Subcutaneous adipose tissue (tissue), 4 donors: ENCODE measurements around the gene TAS1R2. TPM values are rescaled to one million over a fixed set of nuclear protein-coding genes. Genes with fewer than 3 reads are reported as not detected.

Source experiments
- total RNA-seq, 4 donors: library from RNA; depleted of rRNA; stranded (reverse); fragments of >200 nt; gene quantifications; one replicate each; pipeline ENCODE4 v1.1.0, GENCODE V29; 2016
- TF ChIP-seq, protein P1 (sequence below): fragments of 450-650 bp; IDR thresholded peaks from one replicate; pipeline ENCODE4 v1.5.1; 2016; ENCODE audit warnings: low read depth, mild to moderate bottlenecking, control low read depth, antibody characterized with exemption, moderate library complexity

TAS1R2 gene
- total RNA-seq, 4 donors from 2014 or later: not detected

GRCh38 chr1:18882486-18882885 lies 23.0 kb upstream of the TAS1R2 start:
- TF ChIP-seq, protein P1, sequence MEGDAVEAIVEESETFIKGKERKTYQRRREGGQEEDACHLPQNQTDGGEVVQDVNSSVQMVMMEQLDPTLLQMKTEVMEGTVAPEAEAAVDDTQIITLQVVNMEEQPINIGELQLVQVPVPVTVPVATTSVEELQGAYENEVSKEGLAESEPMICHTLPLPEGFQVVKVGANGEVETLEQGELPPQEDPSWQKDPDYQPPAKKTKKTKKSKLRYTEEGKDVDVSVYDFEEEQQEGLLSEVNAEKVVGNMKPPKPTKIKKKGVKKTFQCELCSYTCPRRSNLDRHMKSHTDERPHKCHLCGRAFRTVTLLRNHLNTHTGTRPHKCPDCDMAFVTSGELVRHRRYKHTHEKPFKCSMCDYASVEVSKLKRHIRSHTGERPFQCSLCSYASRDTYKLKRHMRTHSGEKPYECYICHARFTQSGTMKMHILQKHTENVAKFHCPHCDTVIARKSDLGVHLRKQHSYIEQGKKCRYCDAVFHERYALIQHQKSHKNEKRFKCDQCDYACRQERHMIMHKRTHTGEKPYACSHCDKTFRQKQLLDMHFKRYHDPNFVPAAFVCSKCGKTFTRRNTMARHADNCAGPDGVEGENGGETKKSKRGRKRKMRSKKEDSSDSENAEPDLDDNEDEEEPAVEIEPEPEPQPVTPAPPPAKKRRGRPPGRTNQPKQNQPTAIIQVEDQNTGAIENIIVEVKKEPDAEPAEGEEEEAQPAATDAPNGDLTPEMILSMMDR: no peak

DNA sequence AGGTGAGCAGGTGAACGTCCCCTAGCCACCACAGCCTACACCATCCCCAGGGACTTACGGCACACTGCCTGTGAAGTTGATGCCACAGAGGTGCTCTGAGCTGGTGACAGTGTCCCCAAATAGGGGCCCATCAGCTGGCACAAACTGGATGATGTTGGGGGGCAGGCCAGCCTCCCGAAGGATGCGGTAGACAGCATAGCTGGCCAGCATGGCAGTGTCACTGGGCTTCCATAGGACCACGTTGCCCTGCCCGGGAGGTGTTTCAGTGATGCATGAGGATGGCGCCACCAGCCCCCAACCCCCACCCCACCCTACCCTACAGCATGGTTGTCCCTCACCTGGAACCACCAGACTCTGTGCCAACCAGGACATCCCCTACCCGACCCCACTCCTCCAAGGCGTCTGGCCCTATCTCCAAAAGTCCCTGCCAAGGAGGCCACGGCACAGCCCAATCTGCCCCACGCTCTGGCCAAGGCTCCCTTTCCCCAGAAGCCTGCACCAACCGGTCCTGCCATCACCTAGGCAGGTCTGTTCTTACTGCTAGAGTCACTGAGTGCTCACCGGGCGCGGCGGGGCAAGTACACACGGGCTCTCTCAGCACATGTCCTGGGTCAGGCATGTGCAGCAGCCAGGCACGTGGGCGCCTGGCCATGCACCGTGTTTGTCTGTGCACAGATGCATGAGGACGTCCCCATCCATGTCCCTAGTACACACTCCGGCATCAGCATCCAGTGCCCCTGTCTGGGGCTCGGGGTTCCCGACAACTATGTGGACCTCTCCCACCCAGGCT lies 22.4 kb upstream of the TAS1R2 start:
- TF ChIP-seq, protein P1: no peak

- TF ChIP-seq, protein P1: no peak
These were observed 21.7 kb upstream of the TAS1R2 start for GRCh38 chr1:18881164-18881563.

- TF ChIP-seq, protein P1: no peak
These were observed 21.1 kb upstream of the TAS1R2 start for GRCh38 chr1:18880585-18880984.

DNA sequence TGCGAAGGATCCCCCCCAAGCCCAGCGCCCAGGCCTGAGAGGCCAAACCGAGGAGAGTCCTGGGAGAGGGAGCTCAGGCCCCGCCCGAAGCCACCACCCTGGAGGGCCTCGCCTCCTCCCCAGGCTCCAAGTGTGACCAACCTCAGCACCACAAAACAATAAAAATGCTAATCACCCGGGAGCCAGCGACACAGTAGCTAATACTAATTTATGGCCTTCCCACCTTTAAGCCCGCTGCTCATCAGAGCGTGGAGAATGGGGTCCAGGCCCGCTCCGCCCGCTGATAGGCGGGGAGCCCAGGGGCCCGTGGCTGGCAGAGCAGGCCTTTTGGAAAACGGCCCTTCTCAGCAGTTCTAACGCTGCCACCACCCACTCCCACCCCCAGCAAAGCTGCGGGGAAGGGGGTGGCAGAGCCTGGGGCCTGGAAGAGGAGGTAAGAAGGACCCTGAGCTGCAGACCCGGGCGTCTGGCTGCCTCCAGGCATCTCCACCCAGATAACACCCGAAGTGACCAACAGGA lies 20.4 kb upstream of the TAS1R2 start:
- TF ChIP-seq, protein P1: no peak

GRCh38 chr1:18879215-18879790 lies 19.8 kb upstream of the TAS1R2 start:
- TF ChIP-seq, protein P1: no peak

DNA sequence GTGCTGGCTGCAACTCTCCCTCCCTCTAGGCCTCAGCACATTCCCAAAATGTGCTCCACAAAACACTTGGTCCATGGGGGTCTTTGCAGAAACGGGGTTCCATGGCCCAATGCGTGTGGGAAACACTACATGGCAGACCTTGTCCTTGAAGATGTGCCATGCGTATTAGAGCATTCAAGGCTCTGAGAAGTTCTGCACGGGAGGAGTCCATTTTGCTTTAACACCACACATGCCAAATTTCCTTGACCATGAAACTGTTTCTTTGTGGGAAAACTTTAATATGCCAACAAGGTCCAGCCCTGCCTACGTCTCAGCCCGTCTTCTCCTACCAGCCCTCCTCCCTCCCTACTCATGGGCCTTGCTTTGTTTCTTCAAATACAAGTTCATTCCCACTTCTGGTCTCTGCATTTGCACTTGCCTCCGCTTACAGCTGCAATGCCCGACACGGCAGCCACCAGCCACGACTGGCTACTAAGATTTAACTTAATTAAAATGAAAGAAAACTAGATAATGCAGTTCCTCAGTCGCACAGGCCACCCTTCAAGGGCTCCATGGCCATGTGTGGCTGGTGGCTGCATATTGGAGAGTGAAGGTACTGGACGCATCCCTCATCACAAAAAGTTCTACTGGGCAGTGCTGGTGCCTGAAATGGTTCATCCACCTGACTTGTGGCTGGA lies 19.2 kb upstream of the TAS1R2 start:
- TF ChIP-seq, protein P1: no peak
